HG03520 (cell line): Measurements from ENCODE around the gene RNF115.
"Not testable (repeated sequence)": the region's sequence is repeated elsewhere in the genome, so short reads cannot be mapped to it uniquely, and the experiment has no call there.

Experiments used
- ATAC-seq: cut with Tn5 transposase; IDR thresholded peaks from one replicate; pipeline ENCODE4 v1.9.1; 2021; ENCODE audit warnings: mild to moderate bottlenecking, moderate library complexity; ENCODE audit not compliant: unreplicated experiment

The RNF115 gene

GRCh38 chr1:145823565-145824498, at the start of gene RNF115, which contains the start of gene POLR3C:
Gene RNF115, minus strand, starts transcription at chr1:145824095. Its CDS starts 222 bp downstream, at chr1:145823873.
Gene POLR3C, plus strand, starts transcription at chr1:145824200. Its CDS starts 1,577 bp downstream, at chr1:145825777.
- ATAC-seq: peak; percentile 83

- ATAC-seq: no peak
Measured at GRCh38 chr1:145871994-145872924, 48.4 kb upstream of the RNF115 start.

GRCh38 chr1:145868232-145868631, 44.3 kb upstream of the RNF115 start:
- ATAC-seq: no peak

- no peak for ATAC-seq
Measured at GRCh38 chr1:145863282-145864018, 39.6 kb upstream of the RNF115 start.

GRCh38 chr1:145859491-145860023, 35.7 kb upstream of the RNF115 start:
- ATAC-seq: peak; percentile 53

- peak; percentile 81 for ATAC-seq
Measured at GRCh38 chr1:145858901-145859490, 35.1 kb upstream of the RNF115 start, which contains the start of gene PIAS3. Gene PIAS3, minus strand, starts transcription at chr1:145859081. Its CDS starts 91 bp downstream, at chr1:145858990.

- no peak for ATAC-seq
Measured at GRCh38 chr1:145858238-145858900, 34.5 kb upstream of the RNF115 start.

GRCh38 chr1:145857170-145857569, 33.3 kb upstream of the RNF115 start:
- ATAC-seq: no peak

- ATAC-seq: no peak
Measured at GRCh38 chr1:145855426-145855948, 31.6 kb upstream of the RNF115 start.

GRCh38 chr1:145849356-145850160, 25.7 kb upstream of the RNF115 start:
- no peak for ATAC-seq

GRCh38 chr1:145847827-145848226, 23.9 kb upstream of the RNF115 start:
- ATAC-seq: no peak

GRCh38 chr1:145846201-145846612, 22.3 kb upstream of the RNF115 start:
- no peak for ATAC-seq

GRCh38 chr1:145845514-145846161, 21.7 kb upstream of the RNF115 start, which contains the start of gene NUDT17:
Gene NUDT17, plus strand, starts transcription at chr1:145845630. Its CDS starts 11 bp downstream, at chr1:145845641.
- ATAC-seq: peak; percentile 44

GRCh38 chr1:145845144-145845513, 21.2 kb upstream of the RNF115 start:
- ATAC-seq: peak; percentile 57

- no peak for ATAC-seq
Measured at GRCh38 chr1:145843031-145843430, 19.1 kb upstream of the RNF115 start.

GRCh38 chr1:145837656-145838055, 13.8 kb upstream of the RNF115 start:
- no peak for ATAC-seq

GRCh38 chr1:145830810-145831209, 6.9 kb upstream of the RNF115 start:
- not testable (repeated sequence) for ATAC-seq
